ENCODE data around the gene NABP2. TPM values are rescaled to one million over a fixed set of nuclear protein-coding genes. Genes with fewer than 3 reads are reported as not detected.

NABP2 gene
- total RNA-seq, 1 donor from 2014 or later, result 27.9 TPM

DNA sequence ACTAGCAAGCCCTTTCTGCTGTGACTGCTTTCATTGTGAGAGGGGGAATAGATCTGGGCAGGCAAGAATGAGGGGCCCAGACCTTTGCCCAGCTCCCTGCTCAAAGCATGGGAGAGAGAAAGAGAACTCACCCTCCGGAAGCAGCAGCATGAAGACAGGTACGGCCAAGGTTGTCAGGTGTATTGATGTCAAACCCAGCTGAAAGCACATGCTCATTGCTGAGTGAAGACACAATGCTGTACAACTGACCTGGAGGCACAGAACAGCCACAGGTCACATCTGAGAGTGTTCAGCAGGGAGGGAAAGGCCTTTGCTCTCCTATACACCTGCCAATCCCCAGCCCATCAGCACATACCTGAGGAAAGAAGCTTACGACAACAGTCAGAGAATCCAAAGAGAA, 28.5 kb downstream of the NABP2 start:
- Histone ChIP-seq H3K4me1 (peaks cover 12% of the 10 kb centered on the region), H3K9ac (no peak overlapping the region), H3F3A (ENCODE audit: low read depth) (peaks cover 13% of the 10 kb centered on the region), H4K20me1 (ENCODE audit: low read depth) (peaks cover 21% of the 10 kb centered on the region), H3K27me3 (no peaks in the 10 kb centered on the region), H3K27ac (no peak overlapping the region), H3K4me3 (no peak overlapping the region), H3K9me3 (ENCODE audit: low read depth) (no peaks in the 10 kb centered on the region), H3K79me2 (ENCODE audit: low read depth) (peaks cover 25% of the 10 kb centered on the region), H3K36me3 (no peaks in the 10 kb centered on the region), H3K4me2 (no peak overlapping the region), H2AFZ (replicated peaks) (no peak overlapping the region)
- Mint-ChIP-seq H3K4me3 (no peak overlapping the region), H3K27me3 (ENCODE audit: insufficient read depth, low read depth) (peaks cover 5% of the 10 kb centered on the region), H3K36me3 (peaks cover 34% of the 10 kb centered on the region), H3K9me3 (no peaks in the 10 kb centered on the region), H3K27ac (no peak overlapping the region), H3K4me1 (peaks cover 12% of the 10 kb centered on the region)
- no peak for DNase-seq (ENCODE audit: low spot score)
- TF ChIP-seq EZH2 (IDR thresholded peaks at IDR 0.05) (no peak), EZH2phosphoT487 (IDR thresholded peaks at IDR 0.05) (no peak)
- TF ChIP-seq, protein P1, sequence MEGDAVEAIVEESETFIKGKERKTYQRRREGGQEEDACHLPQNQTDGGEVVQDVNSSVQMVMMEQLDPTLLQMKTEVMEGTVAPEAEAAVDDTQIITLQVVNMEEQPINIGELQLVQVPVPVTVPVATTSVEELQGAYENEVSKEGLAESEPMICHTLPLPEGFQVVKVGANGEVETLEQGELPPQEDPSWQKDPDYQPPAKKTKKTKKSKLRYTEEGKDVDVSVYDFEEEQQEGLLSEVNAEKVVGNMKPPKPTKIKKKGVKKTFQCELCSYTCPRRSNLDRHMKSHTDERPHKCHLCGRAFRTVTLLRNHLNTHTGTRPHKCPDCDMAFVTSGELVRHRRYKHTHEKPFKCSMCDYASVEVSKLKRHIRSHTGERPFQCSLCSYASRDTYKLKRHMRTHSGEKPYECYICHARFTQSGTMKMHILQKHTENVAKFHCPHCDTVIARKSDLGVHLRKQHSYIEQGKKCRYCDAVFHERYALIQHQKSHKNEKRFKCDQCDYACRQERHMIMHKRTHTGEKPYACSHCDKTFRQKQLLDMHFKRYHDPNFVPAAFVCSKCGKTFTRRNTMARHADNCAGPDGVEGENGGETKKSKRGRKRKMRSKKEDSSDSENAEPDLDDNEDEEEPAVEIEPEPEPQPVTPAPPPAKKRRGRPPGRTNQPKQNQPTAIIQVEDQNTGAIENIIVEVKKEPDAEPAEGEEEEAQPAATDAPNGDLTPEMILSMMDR (IDR thresholded peaks at IDR 0.05), result no peak

DNA sequence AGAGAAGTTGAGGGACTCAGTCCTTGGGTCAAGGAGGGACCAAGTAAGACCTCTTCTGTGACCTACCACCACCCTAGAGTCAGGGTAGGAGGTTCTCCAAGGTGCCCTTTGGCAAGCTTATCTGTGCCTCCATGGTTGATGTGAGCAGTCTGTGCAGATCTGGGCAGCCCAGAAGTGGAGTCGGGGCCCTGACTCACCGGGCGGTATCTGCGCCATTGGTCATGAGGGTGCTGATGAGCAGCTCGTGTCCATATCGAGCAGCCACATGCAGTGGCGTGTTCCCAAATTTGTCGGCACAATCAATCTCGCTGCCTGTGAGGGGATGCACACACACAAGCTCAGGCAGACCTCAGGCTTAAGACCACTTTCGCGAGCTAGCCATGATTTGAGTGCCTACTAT, 28.9 kb downstream of the NABP2 start:
- Mint-ChIP-seq H3K4me3 (no peak overlapping the region), H3K27ac (no peak overlapping the region), H3K36me3 (peaks cover 32% of the 10 kb centered on the region), H3K27me3 (ENCODE audit: insufficient read depth, low read depth) (peaks cover 5% of the 10 kb centered on the region), H3K4me1 (peaks cover 12% of the 10 kb centered on the region), H3K9me3 (no peaks in the 10 kb centered on the region)
- H3K27me3 ChIP-seq, result no peaks in the 10 kb centered on the region
- no peak overlapping the region for H2AFZ ChIP-seq (replicated peaks)
- H4K20me1 ChIP-seq (ENCODE audit: low read depth), result peaks cover 25% of the 10 kb centered on the region
- DNase-seq (ENCODE audit: low spot score), result no peak
- peaks cover 30% of the 10 kb centered on the region for H3K79me2 ChIP-seq (ENCODE audit: low read depth)
- H3F3A ChIP-seq (ENCODE audit: low read depth), result peaks cover 15% of the 10 kb centered on the region
- no peak overlapping the region for H3K4me3 ChIP-seq
- no peaks in the 10 kb centered on the region for H3K9me3 ChIP-seq (ENCODE audit: low read depth)
- no peaks in the 10 kb centered on the region for H3K36me3 ChIP-seq
- peaks cover 12% of the 10 kb centered on the region for H3K4me1 ChIP-seq
- no peak overlapping the region for H3K4me2 ChIP-seq
- H3K9ac ChIP-seq, result no peak overlapping the region
- H3K27ac ChIP-seq, result no peak overlapping the region
- TF ChIP-seq, protein P1 (IDR thresholded peaks at IDR 0.05), result no peak
- TF ChIP-seq EZH2phosphoT487 (IDR thresholded peaks at IDR 0.05) (no peak), EZH2 (IDR thresholded peaks at IDR 0.05) (no peak)

DNA sequence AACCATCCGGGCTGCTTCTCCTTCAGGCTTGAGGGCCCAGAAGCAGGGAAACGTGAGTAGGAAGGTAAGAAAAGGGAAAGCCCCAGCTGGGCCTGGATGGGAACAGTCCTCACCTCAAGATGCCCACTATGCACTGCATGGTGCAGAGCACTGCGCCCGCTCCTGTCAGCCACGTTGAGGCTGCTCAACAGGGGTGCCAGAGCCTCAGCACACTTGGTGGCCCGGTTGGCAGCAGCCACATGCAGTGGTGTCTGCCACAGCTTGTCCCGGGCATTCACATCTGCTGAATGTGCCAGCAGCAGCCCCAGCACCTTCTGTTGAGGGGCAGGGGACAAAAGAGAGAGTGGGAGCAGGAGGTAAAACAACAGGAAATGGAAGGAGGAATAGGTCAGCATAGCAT, 31.5 kb downstream of the NABP2 start:
- Mint-ChIP-seq H3K36me3 (peaks cover 29% of the 10 kb centered on the region), H3K4me3 (no peak overlapping the region), H3K4me1 (peaks cover 18% of the 10 kb centered on the region), H3K9me3 (no peaks in the 10 kb centered on the region), H3K27me3 (ENCODE audit: insufficient read depth, low read depth) (peaks cover 5% of the 10 kb centered on the region), H3K27ac (no peak overlapping the region)
- no peaks in the 10 kb centered on the region for H3K9me3 ChIP-seq (ENCODE audit: low read depth)
- H2AFZ ChIP-seq (replicated peaks), result no peak overlapping the region
- no peak overlapping the region for H3K9ac ChIP-seq
- no peak overlapping the region for H3K4me2 ChIP-seq
- H3K27ac ChIP-seq, result no peak overlapping the region
- no peak for DNase-seq (ENCODE audit: low spot score)
- H3K4me1 ChIP-seq, result peaks cover 17% of the 10 kb centered on the region
- peaks cover 25% of the 10 kb centered on the region for H4K20me1 ChIP-seq (ENCODE audit: low read depth)
- H3F3A ChIP-seq (ENCODE audit: low read depth), result peaks cover 16% of the 10 kb centered on the region
- no peaks in the 10 kb centered on the region for H3K36me3 ChIP-seq
- H3K27me3 ChIP-seq, result no peaks in the 10 kb centered on the region
- TF ChIP-seq, protein P1 (IDR thresholded peaks at IDR 0.05), result no peak
- TF ChIP-seq EZH2phosphoT487 (IDR thresholded peaks at IDR 0.05), result no peak
- no peak for TF ChIP-seq EZH2 (IDR thresholded peaks at IDR 0.05)
- peaks cover 30% of the 10 kb centered on the region for H3K79me2 ChIP-seq (ENCODE audit: low read depth)
- H3K4me3 ChIP-seq, result no peak overlapping the region
